Measurements from ENCODE around the gene DOCK2. TPM values are rescaled to one million over a fixed set of nuclear protein-coding genes. Genes with fewer than 3 reads are reported as not detected.

The DOCK2 gene
- polyA plus RNA-seq, 2 of the 4 experiments (the other 2 are of a cell fraction), result 2.1 to 4.6 TPM

DNA sequence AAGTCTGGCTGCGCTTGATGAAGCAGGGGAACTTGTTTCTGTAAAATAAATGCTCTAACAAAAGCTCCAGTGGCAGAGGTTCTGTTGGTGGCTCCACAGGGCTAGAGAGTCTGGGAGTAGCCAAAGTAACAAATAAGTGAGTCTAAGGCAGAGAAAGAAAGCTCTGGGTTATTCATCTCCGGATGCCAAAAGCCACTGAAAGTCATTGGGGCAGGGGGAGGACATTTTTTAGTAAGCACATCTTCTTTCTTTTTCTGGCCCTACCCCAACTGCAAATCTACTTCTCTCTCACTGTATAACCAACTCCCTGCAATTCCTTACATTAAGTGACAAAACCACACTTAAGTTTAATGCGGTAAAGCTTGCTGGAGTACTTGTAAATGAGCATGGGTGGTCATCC is 201.6 kb downstream of the DOCK2 start:
- WGBS (ENCODE audit: missing lambda C conversion rate), result 81% methylated on average over 3 of the region's 3 CpGs
- H3K9me3 ChIP-seq, result no peaks in the 10 kb centered on the region
- H3K4me1 ChIP-seq, result no peaks in the 10 kb centered on the region
- CTCF ChIA-PET, result interaction anchor here (1.9 to 2.3 kb wide), 2 partner anchors 10 to 142 kb away, joined by 4 to 6 read pairs; partner anchors contain the start of gene INSYN2B
- H3K27ac ChIP-seq, result no peak overlapping the region
- DNase-seq (ENCODE audit: low read depth in 1 of 2, low spot score in 1 of 2) (no peak), ATAC-seq (no peak), FAIRE-seq (no peak)
- H3K4me3 ChIP-seq, result no peak overlapping the region
- no peak overlapping the region for H3K4me2 ChIP-seq
- POLR2A ChIA-PET, result no interaction called here
- TF ChIP-seq BHLHE40 (IDR thresholded peaks at IDR 0.05; ENCODE audit: low read depth, low read length), result no peak

DNA sequence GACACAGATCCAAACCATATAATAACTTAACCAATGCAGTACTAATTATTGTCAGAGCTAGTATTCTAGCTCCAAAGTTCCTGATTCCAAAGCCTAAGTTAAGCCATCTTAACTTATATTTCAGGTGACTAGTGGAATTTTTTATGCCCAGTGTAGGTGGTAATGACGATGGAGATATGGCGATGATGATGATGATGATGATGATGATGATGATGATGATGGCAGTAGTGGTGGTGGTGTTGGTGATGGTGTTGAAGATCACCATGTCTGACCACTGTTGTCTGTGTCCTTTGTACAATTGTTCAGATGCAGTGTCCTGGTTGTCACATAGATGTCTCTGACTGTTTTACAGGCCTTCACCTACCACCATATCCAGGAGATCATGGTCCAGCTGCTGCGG is 203.3 kb downstream of the DOCK2 start:
- POLR2A ChIA-PET, result no interaction called here
- Histone ChIP-seq H3K27ac (no peak overlapping the region), H3K9me3 (no peaks in the 10 kb centered on the region), H3K4me2 (no peak overlapping the region), H3K4me3 (no peak overlapping the region), H3K4me1 (no peaks in the 10 kb centered on the region)
- no peak for FAIRE-seq
- WGBS (ENCODE audit: missing lambda C conversion rate), result 83% methylated on average over 3 of the region's 3 CpGs
- CTCF ChIA-PET, result interaction anchor here (2.3 kb wide), 1 partner anchor 11 kb away, joined by 6 read pairs; no protein-coding TSS in a partner anchor
- DNase-seq (ENCODE audit: low read depth in 1 of 2, low spot score in 1 of 2), result no peak
- no peak for ATAC-seq
- TF ChIP-seq HDAC2 (IDR thresholded peaks at IDR 0.05), result no peak
- TF ChIP-seq, protein P1, sequence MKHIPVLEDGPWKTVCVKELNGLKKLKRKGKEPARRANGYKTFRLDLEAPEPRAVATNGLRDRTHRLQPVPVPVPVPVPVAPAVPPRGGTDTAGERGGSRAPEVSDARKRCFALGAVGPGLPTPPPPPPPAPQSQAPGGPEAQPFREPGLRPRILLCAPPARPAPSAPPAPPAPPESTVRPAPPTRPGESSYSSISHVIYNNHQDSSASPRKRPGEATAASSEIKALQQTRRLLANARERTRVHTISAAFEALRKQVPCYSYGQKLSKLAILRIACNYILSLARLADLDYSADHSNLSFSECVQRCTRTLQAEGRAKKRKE (CRISPR knock-in tag; IDR thresholded peaks at IDR 0.05; ENCODE audit: low read depth), result no peak

DNA sequence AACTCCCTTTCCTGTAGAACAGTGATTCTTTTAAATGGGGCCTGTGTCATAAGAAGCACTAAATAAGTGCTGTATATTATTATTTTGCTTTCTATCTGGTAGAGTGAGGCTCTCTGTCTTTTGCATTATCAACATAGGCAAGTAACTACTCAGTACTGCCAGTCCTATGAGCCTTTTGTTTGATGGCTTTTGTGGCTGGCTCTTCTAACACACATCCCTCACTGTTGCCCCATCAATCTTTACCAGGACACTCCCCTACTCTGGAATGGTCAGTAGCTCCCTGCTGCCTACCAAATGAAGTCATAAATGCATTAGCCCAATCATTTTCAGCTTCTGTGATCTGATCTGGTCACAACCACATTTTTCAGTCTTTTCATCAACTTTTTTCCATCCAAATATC is 205.6 kb downstream of the DOCK2 start:
- CTCF ChIA-PET, result no interaction called here
- H3K4me2 ChIP-seq, result no peak overlapping the region
- TF ChIP-seq, protein P2, sequence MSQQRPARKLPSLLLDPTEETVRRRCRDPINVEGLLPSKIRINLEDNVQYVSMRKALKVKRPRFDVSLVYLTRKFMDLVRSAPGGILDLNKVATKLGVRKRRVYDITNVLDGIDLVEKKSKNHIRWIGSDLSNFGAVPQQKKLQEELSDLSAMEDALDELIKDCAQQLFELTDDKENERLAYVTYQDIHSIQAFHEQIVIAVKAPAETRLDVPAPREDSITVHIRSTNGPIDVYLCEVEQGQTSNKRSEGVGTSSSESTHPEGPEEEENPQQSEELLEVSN (IDR thresholded peaks at IDR 0.05; ENCODE audit: borderline replicate concordance, low read depth), result no peak
- TF ChIP-seq, protein P3, sequence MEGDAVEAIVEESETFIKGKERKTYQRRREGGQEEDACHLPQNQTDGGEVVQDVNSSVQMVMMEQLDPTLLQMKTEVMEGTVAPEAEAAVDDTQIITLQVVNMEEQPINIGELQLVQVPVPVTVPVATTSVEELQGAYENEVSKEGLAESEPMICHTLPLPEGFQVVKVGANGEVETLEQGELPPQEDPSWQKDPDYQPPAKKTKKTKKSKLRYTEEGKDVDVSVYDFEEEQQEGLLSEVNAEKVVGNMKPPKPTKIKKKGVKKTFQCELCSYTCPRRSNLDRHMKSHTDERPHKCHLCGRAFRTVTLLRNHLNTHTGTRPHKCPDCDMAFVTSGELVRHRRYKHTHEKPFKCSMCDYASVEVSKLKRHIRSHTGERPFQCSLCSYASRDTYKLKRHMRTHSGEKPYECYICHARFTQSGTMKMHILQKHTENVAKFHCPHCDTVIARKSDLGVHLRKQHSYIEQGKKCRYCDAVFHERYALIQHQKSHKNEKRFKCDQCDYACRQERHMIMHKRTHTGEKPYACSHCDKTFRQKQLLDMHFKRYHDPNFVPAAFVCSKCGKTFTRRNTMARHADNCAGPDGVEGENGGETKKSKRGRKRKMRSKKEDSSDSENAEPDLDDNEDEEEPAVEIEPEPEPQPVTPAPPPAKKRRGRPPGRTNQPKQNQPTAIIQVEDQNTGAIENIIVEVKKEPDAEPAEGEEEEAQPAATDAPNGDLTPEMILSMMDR (IDR thresholded peaks at IDR 0.05), result no peak
- H3K27ac ChIP-seq, result no peak overlapping the region
- ATAC-seq (no peak), DNase-seq (ENCODE audit: low read depth in 1 of 2, low spot score in 1 of 2) (no peak), FAIRE-seq (no peak)
- no peaks in the 10 kb centered on the region for H3K4me1 ChIP-seq
- POLR2A ChIA-PET, result no interaction called here
- no peak overlapping the region for H3K4me3 ChIP-seq
- no peaks in the 10 kb centered on the region for H3K9me3 ChIP-seq

DNA sequence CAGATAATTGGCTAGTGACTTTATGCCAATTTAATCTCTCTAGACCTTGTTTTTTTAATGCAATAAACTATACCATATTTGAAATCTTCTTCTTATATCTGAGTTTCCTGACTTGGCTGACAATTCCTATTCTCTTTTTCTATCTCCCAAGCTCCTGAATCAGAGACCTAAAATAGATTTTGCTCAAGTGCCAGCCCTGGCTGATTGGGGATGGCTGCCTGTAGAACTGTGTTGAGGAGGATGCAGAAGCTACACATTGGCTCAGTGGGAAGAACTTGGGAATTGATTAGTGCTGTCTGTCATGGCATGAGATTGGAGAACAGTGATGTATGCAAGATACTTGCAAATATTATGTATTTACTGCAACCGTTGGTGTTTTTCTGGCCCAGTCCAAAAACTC is 210.4 kb downstream of the DOCK2 start:
- WGBS (ENCODE audit: missing lambda C conversion rate), result 59% methylated on average over 1 of the region's 1 CpG
- DNase-seq (ENCODE audit: low read depth in 1 of 2, low spot score in 1 of 2) (no peak), ATAC-seq (no peak), FAIRE-seq (no peak)
- H3K9me3 ChIP-seq, result peaks cover 20% of the 10 kb centered on the region
- TF ChIP-seq, protein P2 (IDR thresholded peaks at IDR 0.05; ENCODE audit: borderline replicate concordance, low read depth), result no peak
- no peak for TF ChIP-seq ZFP36 (IDR thresholded peaks at IDR 0.05; ENCODE audit: borderline replicate concordance, partially characterized antibody)
- TF ChIP-seq, protein P4, sequence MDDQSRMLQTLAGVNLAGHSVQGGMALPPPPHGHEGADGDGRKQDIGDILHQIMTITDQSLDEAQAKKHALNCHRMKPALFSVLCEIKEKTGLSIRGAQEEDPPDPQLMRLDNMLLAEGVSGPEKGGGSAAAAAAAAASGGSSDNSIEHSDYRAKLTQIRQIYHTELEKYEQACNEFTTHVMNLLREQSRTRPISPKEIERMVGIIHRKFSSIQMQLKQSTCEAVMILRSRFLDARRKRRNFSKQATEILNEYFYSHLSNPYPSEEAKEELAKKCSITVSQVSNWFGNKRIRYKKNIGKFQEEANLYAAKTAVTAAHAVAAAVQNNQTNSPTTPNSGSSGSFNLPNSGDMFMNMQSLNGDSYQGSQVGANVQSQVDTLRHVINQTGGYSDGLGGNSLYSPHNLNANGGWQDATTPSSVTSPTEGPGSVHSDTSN (IDR thresholded peaks at IDR 0.05), result no peak
- no peak for TF ChIP-seq MYC (IDR thresholded peaks at IDR 0.05; ENCODE audit: borderline replicate concordance, low read length)
- TF ChIP-seq ZNF302 (CRISPR knock-in tag; IDR thresholded peaks at IDR 0.05), result no peak
- no peak for TF ChIP-seq EHF (CRISPR knock-in tag; IDR thresholded peaks at IDR 0.05)
- TF ChIP-seq SREBF2 (IDR thresholded peaks at IDR 0.05), result no peak
- TF ChIP-seq JUNB (IDR thresholded peaks at IDR 0.05), result no peak
- TF ChIP-seq, protein P5, sequence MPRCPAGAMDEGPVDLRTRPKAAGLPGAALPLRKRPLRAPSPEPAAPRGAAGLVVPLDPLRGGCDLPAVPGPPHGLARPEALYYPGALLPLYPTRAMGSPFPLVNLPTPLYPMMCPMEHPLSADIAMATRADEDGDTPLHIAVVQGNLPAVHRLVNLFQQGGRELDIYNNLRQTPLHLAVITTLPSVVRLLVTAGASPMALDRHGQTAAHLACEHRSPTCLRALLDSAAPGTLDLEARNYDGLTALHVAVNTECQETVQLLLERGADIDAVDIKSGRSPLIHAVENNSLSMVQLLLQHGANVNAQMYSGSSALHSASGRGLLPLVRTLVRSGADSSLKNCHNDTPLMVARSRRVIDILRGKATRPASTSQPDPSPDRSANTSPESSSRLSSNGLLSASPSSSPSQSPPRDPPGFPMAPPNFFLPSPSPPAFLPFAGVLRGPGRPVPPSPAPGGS (IDR thresholded peaks at IDR 0.05), result no peak
- TF ChIP-seq, protein P6, sequence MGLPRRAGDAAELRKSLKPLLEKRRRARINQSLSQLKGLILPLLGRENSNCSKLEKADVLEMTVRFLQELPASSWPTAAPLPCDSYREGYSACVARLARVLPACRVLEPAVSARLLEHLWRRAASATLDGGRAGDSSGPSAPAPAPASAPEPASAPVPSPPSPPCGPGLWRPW (IDR thresholded peaks at IDR 0.05), result no peak
- TF ChIP-seq SMC3 (IDR thresholded peaks at IDR 0.05), result no peak
- no peak for TF ChIP-seq HOXB13 (CRISPR knock-in tag; IDR thresholded peaks at IDR 0.05; ENCODE audit: low read depth)
- TF ChIP-seq GATA3 (IDR thresholded peaks at IDR 0.05; ENCODE audit: borderline replicate concordance), result no peak
- TF ChIP-seq HOXB5 (CRISPR knock-in tag; IDR thresholded peaks at IDR 0.05), result no peak
- TF ChIP-seq HEYL (CRISPR knock-in tag; IDR thresholded peaks at IDR 0.05), result no peak
- TF ChIP-seq, protein P7, sequence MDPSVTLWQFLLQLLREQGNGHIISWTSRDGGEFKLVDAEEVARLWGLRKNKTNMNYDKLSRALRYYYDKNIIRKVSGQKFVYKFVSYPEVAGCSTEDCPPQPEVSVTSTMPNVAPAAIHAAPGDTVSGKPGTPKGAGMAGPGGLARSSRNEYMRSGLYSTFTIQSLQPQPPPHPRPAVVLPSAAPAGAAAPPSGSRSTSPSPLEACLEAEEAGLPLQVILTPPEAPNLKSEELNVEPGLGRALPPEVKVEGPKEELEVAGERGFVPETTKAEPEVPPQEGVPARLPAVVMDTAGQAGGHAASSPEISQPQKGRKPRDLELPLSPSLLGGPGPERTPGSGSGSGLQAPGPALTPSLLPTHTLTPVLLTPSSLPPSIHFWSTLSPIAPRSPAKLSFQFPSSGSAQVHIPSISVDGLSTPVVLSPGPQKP (IDR thresholded peaks at IDR 0.05; ENCODE audit: low read depth, low read length), result no peak
- no peak for TF ChIP-seq ESRRA (IDR thresholded peaks at IDR 0.05; ENCODE audit: borderline replicate concordance, low read length)
- no peak for TF ChIP-seq RFX5 (IDR thresholded peaks at IDR 0.05)
- no peak for TF ChIP-seq MAFK (IDR thresholded peaks at IDR 0.05; ENCODE audit: partially characterized antibody)
- ChIA-PET POLR2A (no interaction called here), CTCF (interaction anchor here (0.7 kb wide), 1 partner anchor 20 kb away, joined by 3 read pairs; no protein-coding TSS in a partner anchor)
- H3K4me1 ChIP-seq, result no peaks in the 10 kb centered on the region
- no peak overlapping the region for H3K27ac ChIP-seq
- no peak overlapping the region for H3K4me3 ChIP-seq
- no peak overlapping the region for H3K4me2 ChIP-seq

Data from A549 (cell line).